HG02943 (cell line): ENCODE measurements around the gene KRTAP4-11.
"Not testable (repeated sequence)": the region's sequence is repeated elsewhere in the genome, so short reads cannot be mapped to it uniquely, and the experiment has no call there.

Source experiments
- ATAC-seq: cut with Tn5 transposase; IDR thresholded peaks from one replicate; pipeline ENCODE4 v1.9.1; 2021; ENCODE audit warnings: mild to moderate bottlenecking, low read depth, moderate library complexity; ENCODE audit not compliant: unreplicated experiment

KRTAP4-11 gene

GRCh38 chr17:41125064-41125463, 6.9 kb upstream of the KRTAP4-11 start:
- ATAC-seq = no peak

- not testable (repeated sequence) for ATAC-seq
These were observed 5.8 kb upstream of the KRTAP4-11 start, which contains the start of gene KRTAP4-12 for GRCh38 chr17:41123991-41124371. TSS of gene KRTAP4-12 (minus strand) at chr17:41124182. CDS start at chr17:41124122, 60 bp downstream.

- not testable (repeated sequence) for ATAC-seq
These were observed 5.3 kb upstream of the KRTAP4-11 start for GRCh38 chr17:41123292-41123990.

- no peak for ATAC-seq
These were observed 3.6 kb upstream of the KRTAP4-11 start for GRCh38 chr17:41121742-41122141.

- not testable (repeated sequence) for ATAC-seq
These were observed 1.8 kb upstream of the KRTAP4-11 start for GRCh38 chr17:41119696-41120690.

GRCh38 chr17:41118721-41119120, 548 bp upstream of the KRTAP4-11 start:
- no peak for ATAC-seq

GRCh38 chr17:41116297-41116696, 1.9 kb downstream of the KRTAP4-11 start:
- ATAC-seq = no peak

- no peak for ATAC-seq
These were observed 6.9 kb downstream of the KRTAP4-11 start for GRCh38 chr17:41111151-41111885.

- not testable (repeated sequence) for ATAC-seq
These were observed 9.3 kb downstream of the KRTAP4-11 start for GRCh38 chr17:41108728-41109386.

GRCh38 chr17:41107941-41108450, 10.2 kb downstream of the KRTAP4-11 start:
- no peak for ATAC-seq

GRCh38 chr17:41105347-41105746, 12.8 kb downstream of the KRTAP4-11 start, which contains the start of gene KRTAP4-9:
TSS of gene KRTAP4-9 (plus strand) at chr17:41105389. CDS start at chr17:41105389, 0 bp downstream.
- ATAC-seq = not testable (repeated sequence)

GRCh38 chr17:41104386-41105038, 13.7 kb downstream of the KRTAP4-11 start:
- ATAC-seq = not testable (repeated sequence)

GRCh38 chr17:41103896-41104295, 14.3 kb downstream of the KRTAP4-11 start:
- ATAC-seq = no peak

GRCh38 chr17:41101586-41102259, 16.4 kb downstream of the KRTAP4-11 start, which contains the start of gene KRTAP4-16:
TSS of gene KRTAP4-16 (minus strand) at chr17:41102209. CDS start at chr17:41102209, 0 bp downstream.
- no peak for ATAC-seq

GRCh38 chr17:41099682-41100480, 18.3 kb downstream of the KRTAP4-11 start:
- not testable (repeated sequence) for ATAC-seq

GRCh38 chr17:41098481-41098880, 19.7 kb downstream of the KRTAP4-11 start:
- ATAC-seq = no peak

- ATAC-seq = no peak
These were observed 20.1 kb downstream of the KRTAP4-11 start, which contains the start of gene KRTAP4-8 for GRCh38 chr17:41098042-41098441. TSS of gene KRTAP4-8 (minus strand) at chr17:41098142. CDS start at chr17:41098084, 58 bp downstream.

- no peak for ATAC-seq
These were observed 22.1 kb downstream of the KRTAP4-11 start for GRCh38 chr17:41096055-41096454.
